GM12892 (cell line): ENCODE measurements around the gene SORBS1.

ENCODE experiments used
- POLR2A ChIP-seq: IDR thresholded peaks from 2 replicates; pipeline ENCODE4 v1.6.1; 2011; ENCODE audit warnings: low read depth, low read length, control low read depth
- POLR2AphosphoS5 ChIP-seq: IDR thresholded peaks from 2 replicates; pipeline ENCODE4 v1.6.1; 2011; ENCODE audit warnings: low read depth, low read length, control low read depth

GRCh38 chr10:95561177-95561863 lies at the start of gene SORBS1:
- TF ChIP-seq POLR2A (peak; percentile 40; the same call in 1 of the 2 replicates), POLR2AphosphoS5 (no peak)
